NT2/D1 (cell line): Measurements from ENCODE around the gene PCDH11X.
"Not testable (repeated sequence)": the region's sequence is repeated elsewhere in the genome, so short reads cannot be mapped to it uniquely, and the experiment has no call there.

Experiments used
- DNase-seq: peaks from one replicate; pipeline ENCODE4 v3.0.0-alpha.2; 2011; ENCODE audit warnings: low read depth, low spot score
- H3K27me3 ChIP-seq: 2 replicates; pipeline ENCODE4 v1.6.0; 2011; ENCODE audit warnings: mild to moderate bottlenecking; ENCODE audit not compliant: insufficient read length, insufficient read depth
- H3K36me3 ChIP-seq: 2 replicates; pipeline ENCODE4 v1.6.1; 2011; ENCODE audit warnings: mild to moderate bottlenecking, low read length, mixed read lengths; ENCODE audit not compliant: insufficient read depth, insufficient read length
- H3K4me1 ChIP-seq: 2 replicates; pipeline ENCODE4 v1.5.1; 2011; ENCODE audit not compliant: insufficient read depth, insufficient read length
- H3K4me3 ChIP-seq: 2 replicates; pipeline ENCODE4 v1.5.1; 2011; ENCODE audit warnings: low read depth; ENCODE audit not compliant: insufficient read length
- H3K9ac ChIP-seq: 2 replicates; pipeline ENCODE4 v1.6.0; 2011; ENCODE audit warnings: low read depth; ENCODE audit not compliant: insufficient read length
- H3K9me3 ChIP-seq: 2 replicates; pipeline ENCODE4 v1.5.1; 2011; ENCODE audit warnings: mild to moderate bottlenecking, low read length; ENCODE audit not compliant: insufficient read depth

PCDH11X gene

GRCh38 chrX:91779135-91779534 is at the start of gene PCDH11X:
Gene PCDH11X, plus strand, starts transcription at chrX:91779375. Its CDS starts 56,130 bp downstream, at chrX:91835505.
- peaks cover 36% of the 10 kb centered on the region for H3K27me3 ChIP-seq
- peak; percentile 25 for DNase-seq
- H3K4me1 ChIP-seq, H3K9me3 ChIP-seq, H3K36me3 ChIP-seq, H3K9ac ChIP-seq: not testable (repeated sequence)
- H3K4me3 ChIP-seq: peak within 1 kb of the TSS; percentile 32

GRCh38 chrX:91747446-91747845 is 31.7 kb upstream of the PCDH11X start:
- not testable (repeated sequence) for H3K4me3 ChIP-seq, H3K27me3 ChIP-seq, H3K4me1 ChIP-seq, H3K9me3 ChIP-seq, H3K36me3 ChIP-seq, DNase-seq, H3K9ac ChIP-seq

GRCh38 chrX:91753022-91753421 is 26.2 kb upstream of the PCDH11X start:
- not testable (repeated sequence) for H3K9ac ChIP-seq, H3K9me3 ChIP-seq

GRCh38 chrX:91770619-91771488 is 8.3 kb upstream of the PCDH11X start:
- H3K9me3 ChIP-seq, H3K27me3 ChIP-seq, H3K4me3 ChIP-seq, H3K9ac ChIP-seq, DNase-seq, H3K4me1 ChIP-seq, H3K36me3 ChIP-seq: not testable (repeated sequence)

More at GRCh38 chrX:91753022-91753421, 26.2 kb upstream of the PCDH11X start:
- H3K36me3 ChIP-seq, H3K4me1 ChIP-seq, DNase-seq, H3K4me3 ChIP-seq, H3K27me3 ChIP-seq: not testable (repeated sequence)

GRCh38 chrX:91773943-91774342 is 5.2 kb upstream of the PCDH11X start:
- H3K27me3 ChIP-seq: peaks cover 11% of the 10 kb centered on the region
- not testable (repeated sequence) for DNase-seq

GRCh38 chrX:91780008-91780407 is 833 bp downstream of the PCDH11X start:
- Histone ChIP-seq H3K27me3 (peaks cover 42% of the 10 kb centered on the region), H3K4me3 (peak overlapping the region; percentile 32)
- H3K4me1 ChIP-seq, H3K9me3 ChIP-seq, DNase-seq, H3K36me3 ChIP-seq, H3K9ac ChIP-seq: not testable (repeated sequence)

More at GRCh38 chrX:91773943-91774342, 5.2 kb upstream of the PCDH11X start:
- H3K4me1 ChIP-seq, H3K4me3 ChIP-seq, H3K9ac ChIP-seq, H3K36me3 ChIP-seq, H3K9me3 ChIP-seq: not testable (repeated sequence)

GRCh38 chrX:91780698-91781097 is 1.5 kb downstream of the PCDH11X start:
- Histone ChIP-seq H3K27me3 (peaks cover 42% of the 10 kb centered on the region), H3K4me3 (peak overlapping the region; percentile 4)
- H3K4me1 ChIP-seq, H3K9me3 ChIP-seq, H3K36me3 ChIP-seq, H3K9ac ChIP-seq, DNase-seq: not testable (repeated sequence)

GRCh38 chrX:91781553-91782298 is 2.6 kb downstream of the PCDH11X start:
- DNase-seq, H3K36me3 ChIP-seq, H3K4me1 ChIP-seq, H3K9me3 ChIP-seq, H3K9ac ChIP-seq: not testable (repeated sequence)
- H3K27me3 ChIP-seq: peaks cover 42% of the 10 kb centered on the region
- peak overlapping the region; percentile 30 for H3K4me3 ChIP-seq

- DNase-seq, H3K36me3 ChIP-seq, H3K9me3 ChIP-seq, H3K9ac ChIP-seq, H3K4me1 ChIP-seq, H3K4me3 ChIP-seq: not testable (repeated sequence)
- peaks cover 34% of the 10 kb centered on the region for H3K27me3 ChIP-seq
These were observed 3.6 kb downstream of the PCDH11X start for GRCh38 chrX:91782825-91783224.

GRCh38 chrX:91817537-91817936 is 38.4 kb downstream of the PCDH11X start:
- not testable (repeated sequence) for H3K9me3 ChIP-seq, H3K9ac ChIP-seq, H3K27me3 ChIP-seq, DNase-seq, H3K4me1 ChIP-seq, H3K4me3 ChIP-seq, H3K36me3 ChIP-seq

- not testable (repeated sequence) for DNase-seq, H3K36me3 ChIP-seq, H3K4me1 ChIP-seq, H3K9me3 ChIP-seq, H3K9ac ChIP-seq, H3K4me3 ChIP-seq, H3K27me3 ChIP-seq
These were observed 46.1 kb downstream of the PCDH11X start for GRCh38 chrX:91825321-91825720.
